ENCODE results near the gene MTHFS.
"Not testable (repeated sequence)": the region's sequence is repeated elsewhere in the genome, so short reads cannot be mapped to it uniquely, and the experiment has no call there.

The MTHFS gene

GRCh38 chr15:79904271-79904670 lies 7.5 kb upstream of the MTHFS start:
- no peaks in the 10 kb centered on the region for H3K36me3 ChIP-seq
- H3K4me3 ChIP-seq (ENCODE audit: low read depth, low read length), result no peak overlapping the region
- no peak overlapping the region for H3K27ac ChIP-seq
- no peak for DNase-seq
- no peak for TF ChIP-seq CTCF (IDR thresholded peaks at IDR 0.05; ENCODE audit: low read depth, low read length)
- H3K27me3 ChIP-seq (ENCODE audit: insufficient read depth, low read depth, severe bottlenecking), result no peaks in the 10 kb centered on the region
- no peaks in the 10 kb centered on the region for H3K9me3 ChIP-seq (ENCODE audit: severe bottlenecking)

DNA sequence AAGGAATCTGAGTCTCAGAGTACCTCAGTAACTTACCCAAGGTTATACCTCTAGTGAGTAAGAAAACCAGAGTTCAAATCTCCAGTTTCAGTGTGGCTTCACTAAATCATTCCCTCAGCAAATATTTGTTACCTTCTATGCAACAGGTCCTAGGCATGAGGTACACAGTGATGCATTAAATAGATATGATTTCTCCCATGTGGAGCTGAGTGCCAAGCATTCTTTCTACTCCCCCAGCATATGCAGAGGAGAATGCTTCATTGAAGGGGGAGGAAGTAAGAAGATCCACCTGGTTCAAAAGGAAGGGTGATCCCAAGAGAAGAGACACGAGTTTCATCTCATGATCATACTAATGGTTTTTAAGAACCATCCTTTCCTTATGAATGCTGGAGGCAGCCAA lies 6.8 kb upstream of the MTHFS start:
- Histone ChIP-seq H3K4me3 (ENCODE audit: low read depth, low read length) (no peak overlapping the region), H3K9me3 (ENCODE audit: severe bottlenecking) (no peaks in the 10 kb centered on the region), H3K27ac (no peak overlapping the region), H3K36me3 (no peaks in the 10 kb centered on the region), H3K27me3 (ENCODE audit: insufficient read depth, low read depth, severe bottlenecking) (no peaks in the 10 kb centered on the region)
- no peak for DNase-seq
- TF ChIP-seq CTCF (IDR thresholded peaks at IDR 0.05; ENCODE audit: low read depth, low read length), result no peak

- H3K9me3 ChIP-seq (ENCODE audit: severe bottlenecking), result no peaks in the 10 kb centered on the region
- no peak for TF ChIP-seq CTCF (IDR thresholded peaks at IDR 0.05; ENCODE audit: low read depth, low read length)
Observed at GRCh38 chr15:79903144-79903543, 6.3 kb upstream of the MTHFS start.

GRCh38 chr15:79901958-79902357 lies 5.1 kb upstream of the MTHFS start:
- Histone ChIP-seq H3K27ac (no peak overlapping the region), H3K36me3 (no peaks in the 10 kb centered on the region), H3K27me3 (ENCODE audit: insufficient read depth, low read depth, severe bottlenecking) (no peaks in the 10 kb centered on the region), H3K4me3 (ENCODE audit: low read depth, low read length) (no peak overlapping the region), H3K9me3 (ENCODE audit: severe bottlenecking) (no peaks in the 10 kb centered on the region)
- no peak for TF ChIP-seq CTCF (IDR thresholded peaks at IDR 0.05; ENCODE audit: low read depth, low read length)
- DNase-seq, result no peak

More at GRCh38 chr15:79903144-79903543, 6.3 kb upstream of the MTHFS start:
- Histone ChIP-seq H3K4me3 (ENCODE audit: low read depth, low read length) (no peak overlapping the region), H3K27ac (no peak overlapping the region), H3K36me3 (no peaks in the 10 kb centered on the region), H3K27me3 (ENCODE audit: insufficient read depth, low read depth, severe bottlenecking) (no peaks in the 10 kb centered on the region)
- no peak for DNase-seq

- H3K9me3 ChIP-seq (ENCODE audit: severe bottlenecking); H3K27me3 ChIP-seq (ENCODE audit: insufficient read depth, low read depth, severe bottlenecking); DNase-seq; H3K36me3 ChIP-seq; H3K27ac ChIP-seq; H3K4me3 ChIP-seq (ENCODE audit: low read depth, low read length): not testable (repeated sequence)
Observed at GRCh38 chr15:79900818-79901378, 4.1 kb upstream of the MTHFS start.

DNA sequence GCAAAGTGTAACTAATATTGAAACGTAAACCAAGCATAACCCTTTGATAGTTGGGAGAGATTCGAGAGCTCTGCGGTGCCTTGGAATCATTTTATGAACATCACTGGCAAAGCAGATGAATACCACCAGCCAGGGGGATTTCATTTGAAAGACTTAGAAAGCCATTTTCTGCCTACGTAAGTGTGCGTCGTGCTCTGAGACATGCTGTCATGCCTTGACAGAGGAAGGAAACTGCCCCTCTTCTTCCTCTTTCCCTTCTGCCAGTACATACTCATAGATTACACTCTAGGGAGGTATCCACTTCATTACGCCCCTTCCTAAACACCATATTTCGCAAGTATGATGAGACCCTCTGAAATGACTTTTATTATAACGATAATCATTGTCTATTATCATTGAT lies 3.3 kb upstream of the MTHFS start:
- TF ChIP-seq CTCF (IDR thresholded peaks at IDR 0.05; ENCODE audit: low read depth, low read length), result no peak
- H3K4me3 ChIP-seq (ENCODE audit: low read depth, low read length), result no peak overlapping the region
- no peaks in the 10 kb centered on the region; the same call in 1 of the 2 replicates for H3K36me3 ChIP-seq
- no peak overlapping the region for H3K27ac ChIP-seq
- no peaks in the 10 kb centered on the region for H3K9me3 ChIP-seq (ENCODE audit: severe bottlenecking)
- DNase-seq, result no peak
- no peaks in the 10 kb centered on the region for H3K27me3 ChIP-seq (ENCODE audit: insufficient read depth, low read depth, severe bottlenecking)

DNA sequence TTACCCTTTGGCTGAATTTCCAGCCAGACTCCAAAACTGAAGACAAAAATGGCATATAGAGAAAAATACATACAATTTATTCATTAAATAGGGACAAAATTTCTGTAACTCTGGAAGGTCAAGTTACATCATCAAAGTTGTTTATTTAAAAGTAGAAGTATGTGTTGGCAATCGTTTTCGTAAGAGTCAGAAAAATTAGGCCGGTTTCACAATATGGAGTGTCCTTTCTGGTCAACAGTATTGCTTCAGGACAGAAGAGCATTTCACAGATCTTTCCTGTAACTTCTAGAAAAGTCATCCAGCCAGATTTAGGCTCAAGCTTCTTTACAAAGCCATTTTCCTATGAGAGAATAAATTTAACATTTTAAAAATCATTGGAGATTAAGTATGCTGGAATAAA lies 2.0 kb upstream of the MTHFS start:
- not testable (repeated sequence) for H3K27me3 ChIP-seq (ENCODE audit: insufficient read depth, low read depth, severe bottlenecking); DNase-seq; H3K4me3 ChIP-seq (ENCODE audit: low read depth, low read length); H3K36me3 ChIP-seq; H3K9me3 ChIP-seq (ENCODE audit: severe bottlenecking); H3K27ac ChIP-seq

Data from WERI-Rb-1 (cell line).